Common myeloid progenitor, CD34-positive (primary cell): Measurements from ENCODE around the gene GPER1.

Experiments used
- CTCF ChIA-PET: fragments of 350-600 bp; sonication (Branson Sonifier 250); formaldehyde crosslinking; loops from one replicate; lab custom pipeline; 2021; ENCODE audit warnings: antibody characterized with exemption; lab: Charles Lee
- POLR2A ChIA-PET: fragments of 350-600 bp; sonication (Branson Sonifier 250); formaldehyde crosslinking; loops from one replicate; lab custom pipeline; 2021; ENCODE audit warnings: antibody characterized with exemption; lab: Charles Lee
- DNase-seq, 3 donors: peaks; one replicate each; pipeline versions ENCODE4 v3.0.0 to v3.0.0-alpha.2; 2013
- H3K27ac ChIP-seq, 2 experiments: 1 replicate in 1 of 2; 2 replicates in 1 of 2; pipeline ENCODE4 v1.7.0; 2013; ENCODE audit warnings: inconsistent platforms in 2 of 2, low read length in 2 of 2, mild to moderate bottlenecking in 2 of 2, low read depth in 1 of 2, moderate library complexity in 1 of 2; ENCODE audit not compliant: severe bottlenecking in 2 of 2, insufficient read depth in 1 of 2, poor library complexity in 1 of 2
- H3K27me3 ChIP-seq, 5 experiments: replicated peaks in 2 of 5; 1 replicate in 3 of 5; 2 replicates in 2 of 5; pipeline versions ENCODE4 v1.6.1 to v1.7.0; 2013; ENCODE audit warnings: low read length in 4 of 5, mild to moderate bottlenecking in 2 of 5, moderate library complexity in 2 of 5, inconsistent platforms in 1 of 5; ENCODE audit not compliant: insufficient read depth in 5 of 5, control insufficient read depth in 4 of 5
- H3K36me3 ChIP-seq, 4 experiments: 1 replicate in 2 of 4; 2 replicates in 2 of 4; pipeline versions ENCODE4 v1.6.1 to v1.7.0; 2013; ENCODE audit warnings: low read length in 3 of 4, control low read depth in 1 of 4, mild to moderate bottlenecking in 1 of 4; ENCODE audit not compliant: control insufficient read depth in 4 of 4, insufficient read depth in 4 of 4
- H3K4me1 ChIP-seq, 4 experiments: 1 replicate in 3 of 4; 2 replicates in 1 of 4; pipeline versions ENCODE4 v1.6.1 to v1.7.1; 2013; ENCODE audit warnings: low read length in 3 of 4, mild to moderate bottlenecking in 3 of 4, control low read depth in 1 of 4, inconsistent platforms in 1 of 4, moderate library complexity in 1 of 4; ENCODE audit not compliant: control insufficient read depth in 4 of 4, insufficient read depth in 4 of 4; ENCODE audit errors: control extremely low read depth in 1 of 4
- H3K4me3 ChIP-seq, 7 experiments: 1 replicate in 4 of 7; 2 replicates in 3 of 7; pipeline versions ENCODE4 v1.5.1 to v1.7.0; 2013; ENCODE audit warnings: mild to moderate bottlenecking in 7 of 7, low read length in 6 of 7, moderate library complexity in 6 of 7, inconsistent platforms in 2 of 7, low read depth in 2 of 7, control low read depth in 1 of 7; ENCODE audit not compliant: insufficient read depth in 4 of 7, control insufficient read depth in 1 of 7; ENCODE audit errors: extremely low read depth in 1 of 7
- H3K9me3 ChIP-seq, 5 experiments: 1 replicate in 4 of 5; 2 replicates in 1 of 5; pipeline versions ENCODE4 v1.6.1 to v1.7.1; 2013; ENCODE audit warnings: low read length in 4 of 5, mild to moderate bottlenecking in 2 of 5, inconsistent platforms in 1 of 5, low read depth in 1 of 5, moderate library complexity in 1 of 5; ENCODE audit not compliant: control insufficient read depth in 4 of 5, insufficient read depth in 2 of 5; ENCODE audit errors: control extremely low read depth in 1 of 5
- WGBS: methylation state at CpG from one replicate; pipeline ENCODE4 v1.1.5; 2013; ENCODE audit not compliant: insufficient coverage; 5-methylcytosine and 5-hydroxymethylcytosine counted together

Gene GPER1

GRCh38 chr7:1074593-1075431 is 13.1 kb upstream of the GPER1 start:
- CTCF ChIA-PET: interaction anchor here (1.0 kb wide), 3 partner anchors 12 to 81 kb away, joined by 3 to 4 read pairs (median 3); no protein-coding TSS in a partner anchor
- no peak overlapping the region for H3K27ac ChIP-seq
- 97% methylated on average over 25 of the region's 30 CpGs for WGBS
- H3K36me3 ChIP-seq: no peaks in the 10 kb centered on the region
- H3K4me1 ChIP-seq: peaks cover 0 to 13% (median 5%) of the 10 kb centered on the region in 4 experiments
- POLR2A ChIA-PET: no interaction called here
- H3K4me3 ChIP-seq: no peak overlapping the region
- peaks cover 0 to 3% (median 0%) of the 10 kb centered on the region in 5 experiments for H3K9me3 ChIP-seq
- H3K27me3 ChIP-seq: peaks cover 0 to 2% (median 0%) of the 10 kb centered on the region in 5 experiments
- no peak for DNase-seq

- H3K9me3 ChIP-seq: no peaks in the 10 kb centered on the region
These were observed 11.5 kb upstream of the GPER1 start for GRCh38 chr7:1076184-1077072.

GRCh38 chr7:1078519-1078918 is 9.4 kb upstream of the GPER1 start:
- no peak for DNase-seq
- Histone ChIP-seq H3K9me3 (no peaks in the 10 kb centered on the region), H3K4me1 (peaks cover 0 to 11% (median 0%) of the 10 kb centered on the region in 4 experiments), H3K27ac (no peak overlapping the region), H3K4me3 (no peak overlapping the region), H3K27me3 (no peaks in the 10 kb centered on the region), H3K36me3 (peaks cover 0 to 4% (median 0%) of the 10 kb centered on the region in 4 experiments)
- ChIA-PET POLR2A (no interaction called here), CTCF (interaction anchor here (1.5 to 1.7 kb wide), 2 partner anchors 12 to 86 kb away, joined by 4 to 12 read pairs; no protein-coding TSS in a partner anchor)
- WGBS: 96% methylated on average over 10 of the region's 11 CpGs

More at GRCh38 chr7:1076184-1077072, 11.5 kb upstream of the GPER1 start:
- Histone ChIP-seq H3K4me1 (peaks cover 0 to 15% (median 5%) of the 10 kb centered on the region in 4 experiments), H3K27ac (no peak overlapping the region), H3K4me3 (no peak overlapping the region), H3K27me3 (peaks cover 0 to 2% (median 0%) of the 10 kb centered on the region in 5 experiments), H3K36me3 (peaks cover 0 to 4% (median 0%) of the 10 kb centered on the region in 4 experiments)
- ChIA-PET CTCF (interaction anchor here (1.0 to 1.8 kb wide), 3 partner anchors 10 to 83 kb away, joined by 3 to 4 read pairs (median 3); no protein-coding TSS in a partner anchor), POLR2A (no interaction called here)
- no peak for DNase-seq
- 97% methylated on average over 25 of the region's 27 CpGs for WGBS

GRCh38 chr7:1078985-1079384 is 8.9 kb upstream of the GPER1 start:
- no peaks in the 10 kb centered on the region for H3K27me3 ChIP-seq
- H3K4me3 ChIP-seq: no peak overlapping the region
- no peaks in the 10 kb centered on the region for H3K9me3 ChIP-seq
- DNase-seq: no peak
- POLR2A ChIA-PET: no interaction called here
- H3K36me3 ChIP-seq: peaks cover 0 to 4% (median 0%) of the 10 kb centered on the region in 4 experiments
- peaks cover 0 to 11% (median 0%) of the 10 kb centered on the region in 4 experiments for H3K4me1 ChIP-seq
- CTCF ChIA-PET: interaction anchor here (1.0 to 1.7 kb wide), 3 partner anchors 13 to 86 kb away, joined by 3 to 12 read pairs (median 4); no protein-coding TSS in a partner anchor
- 91% methylated on average over 15 of the region's 15 CpGs for WGBS
- no peak overlapping the region for H3K27ac ChIP-seq

GRCh38 chr7:1079546-1079945 is 8.4 kb upstream of the GPER1 start:
- Histone ChIP-seq H3K27me3 (no peaks in the 10 kb centered on the region), H3K4me3 (no peak overlapping the region), H3K36me3 (peaks cover 0 to 4% (median 0%) of the 10 kb centered on the region in 4 experiments), H3K9me3 (no peaks in the 10 kb centered on the region), H3K27ac (no peak overlapping the region), H3K4me1 (peaks cover 0 to 11% (median 0%) of the 10 kb centered on the region in 4 experiments)
- ChIA-PET CTCF (interaction anchor here (0.8 to 1.7 kb wide), 4 partner anchors 10 to 87 kb away, joined by 3 to 12 read pairs (median 4); no protein-coding TSS in a partner anchor), POLR2A (no interaction called here)
- DNase-seq: no peak
- WGBS: 83% methylated on average over 10 of the region's 12 CpGs

- POLR2A ChIA-PET: no interaction called here
- no peak overlapping the region for H3K4me3 ChIP-seq
- WGBS: 98% methylated on average over 38 of the region's 38 CpGs
- H3K9me3 ChIP-seq: no peaks in the 10 kb centered on the region
- CTCF ChIA-PET: interaction anchor here (0.8 to 1.5 kb wide), 3 partner anchors 9 to 107 kb away, joined by 4 read pairs; no protein-coding TSS in a partner anchor
- DNase-seq: no peak
- H3K36me3 ChIP-seq: peaks cover 0 to 4% (median 0%) of the 10 kb centered on the region in 4 experiments
- H3K27ac ChIP-seq: no peak overlapping the region
- peaks cover 0 to 11% (median 0%) of the 10 kb centered on the region in 4 experiments for H3K4me1 ChIP-seq
- H3K27me3 ChIP-seq: no peaks in the 10 kb centered on the region
These were observed 7.5 kb upstream of the GPER1 start for GRCh38 chr7:1080252-1080920.
